HG02938 (cell line): ENCODE results near the gene ZNF200.
"Not testable (repeated sequence)": the region's sequence is repeated elsewhere in the genome, so short reads cannot be mapped to it uniquely, and the experiment has no call there.

Source experiments
- ATAC-seq: cut with Tn5 transposase; IDR thresholded peaks from one replicate; pipeline ENCODE4 v1.9.1; 2021; ENCODE audit warnings: mild to moderate bottlenecking, moderate library complexity; ENCODE audit not compliant: unreplicated experiment

ZNF200 gene

DNA sequence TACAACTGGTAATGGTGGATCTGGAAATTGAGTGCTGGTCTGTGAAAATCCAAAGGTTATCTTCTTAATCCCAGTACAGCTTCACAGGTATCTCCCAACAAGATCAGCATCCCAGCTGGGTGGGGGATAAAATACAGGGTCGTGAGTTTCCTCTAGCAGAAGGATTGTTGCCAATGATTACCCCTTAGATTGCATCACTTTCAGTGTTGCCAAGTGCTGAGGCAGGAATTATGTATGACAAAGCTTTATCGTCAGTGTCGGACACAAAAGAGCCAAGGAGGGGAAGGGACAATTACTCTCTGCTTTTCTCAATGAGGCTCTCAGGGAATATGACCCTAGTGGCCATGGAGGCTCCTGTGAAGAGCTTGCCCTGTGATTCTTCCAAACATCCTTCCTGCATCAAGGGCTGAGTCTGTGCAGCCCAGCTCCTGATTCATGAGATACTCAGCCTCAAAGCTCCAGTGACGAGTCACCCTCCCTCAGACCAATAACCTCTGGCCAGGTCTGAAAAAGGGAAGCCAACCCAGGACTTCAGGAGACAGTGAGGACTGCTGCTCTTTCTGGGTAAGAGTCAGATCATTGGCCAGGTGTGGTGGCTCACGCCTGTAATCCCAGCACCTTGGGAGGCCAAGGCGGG is 31.9 kb downstream of the ZNF200 start:
- ATAC-seq = no peak

DNA sequence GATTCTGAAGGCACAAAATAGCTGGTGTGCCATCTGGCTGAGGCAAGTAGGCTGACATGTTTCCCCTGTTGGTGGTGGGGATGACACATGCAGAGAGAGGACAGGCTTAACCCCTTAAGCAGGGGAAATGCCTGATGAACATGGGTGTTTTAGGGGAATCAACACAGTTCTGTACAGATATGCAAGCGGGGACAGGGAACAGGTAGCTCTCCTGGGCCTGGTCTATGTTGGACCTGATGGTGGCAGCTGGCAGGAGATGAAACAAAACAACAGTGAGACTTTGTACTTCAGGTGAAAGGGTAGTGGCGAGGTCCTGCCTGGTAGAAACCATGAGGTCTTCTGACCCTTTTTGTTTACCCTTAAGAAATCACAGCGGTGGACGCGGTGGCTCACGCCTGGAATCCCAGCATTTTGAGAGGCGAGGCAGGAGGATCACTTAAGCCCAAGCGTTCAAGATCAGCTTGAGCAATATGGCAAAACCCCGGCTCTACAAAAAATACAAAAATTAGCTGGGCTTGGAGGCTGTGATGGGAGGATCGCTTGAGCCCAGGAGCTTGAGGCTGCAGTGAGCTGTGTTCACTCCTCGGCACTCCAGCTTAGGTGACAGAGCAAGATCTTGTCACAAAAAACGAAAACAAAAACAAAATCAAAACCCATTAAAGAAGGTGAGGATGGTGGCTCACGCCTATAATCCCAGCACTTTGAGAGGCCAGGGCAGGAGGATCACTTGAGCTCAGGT is 36.5 kb downstream of the ZNF200 start:
- no peak for ATAC-seq

DNA sequence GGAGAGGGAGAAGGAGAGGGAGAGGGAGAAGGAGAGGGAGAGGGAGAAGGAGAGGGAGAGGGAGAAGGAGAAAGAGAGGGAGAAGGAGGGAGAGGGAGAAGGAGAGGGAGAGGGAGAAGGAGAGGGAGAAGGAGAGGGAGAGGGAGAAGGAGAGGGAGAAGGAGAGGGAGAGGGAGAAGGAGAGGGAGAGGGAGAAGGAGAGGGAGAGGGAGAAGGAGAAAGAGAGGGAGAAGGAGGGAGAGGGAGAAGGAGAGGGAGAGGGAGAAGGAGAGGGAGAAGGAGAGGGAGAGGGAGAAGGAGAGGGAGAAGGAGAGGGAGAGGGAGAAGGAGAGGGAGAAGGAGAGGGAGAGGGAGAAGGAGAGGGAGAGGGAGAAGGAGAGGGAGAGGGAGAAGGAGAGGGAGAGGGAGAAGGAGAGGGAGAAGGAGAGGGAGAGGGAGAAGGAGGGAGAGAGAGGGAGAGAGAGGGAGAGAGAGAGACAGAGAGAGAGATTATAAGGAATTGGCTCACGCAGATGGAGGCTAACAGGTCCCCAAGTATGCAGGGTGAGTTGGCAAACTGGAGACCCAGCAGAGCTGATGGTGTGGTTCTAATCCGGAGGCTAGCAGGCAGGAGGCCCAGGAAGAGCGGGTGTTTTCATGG is 37.1 kb downstream of the ZNF200 start:
- ATAC-seq = not testable (repeated sequence)

DNA sequence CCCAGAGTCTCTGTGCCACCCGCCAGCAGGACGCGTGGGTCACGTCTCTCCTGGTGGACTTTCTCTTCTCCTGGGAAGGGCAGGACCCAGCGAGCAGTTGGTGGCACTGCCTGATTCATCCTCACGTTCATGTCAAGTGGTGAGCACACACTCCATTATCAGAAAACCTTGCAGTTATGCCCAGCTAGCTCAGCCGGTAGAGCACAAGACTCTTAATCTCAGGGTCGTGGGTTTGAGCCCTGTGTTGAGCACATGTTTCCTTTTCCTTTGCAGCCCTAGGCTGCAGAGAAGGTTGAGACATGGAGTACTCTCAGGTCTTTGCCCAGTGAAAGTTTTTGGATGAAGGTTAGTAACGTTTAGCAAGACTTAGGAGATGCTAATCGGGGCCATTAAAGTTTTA is 39.0 kb downstream of the ZNF200 start:
- ATAC-seq = no peak

DNA sequence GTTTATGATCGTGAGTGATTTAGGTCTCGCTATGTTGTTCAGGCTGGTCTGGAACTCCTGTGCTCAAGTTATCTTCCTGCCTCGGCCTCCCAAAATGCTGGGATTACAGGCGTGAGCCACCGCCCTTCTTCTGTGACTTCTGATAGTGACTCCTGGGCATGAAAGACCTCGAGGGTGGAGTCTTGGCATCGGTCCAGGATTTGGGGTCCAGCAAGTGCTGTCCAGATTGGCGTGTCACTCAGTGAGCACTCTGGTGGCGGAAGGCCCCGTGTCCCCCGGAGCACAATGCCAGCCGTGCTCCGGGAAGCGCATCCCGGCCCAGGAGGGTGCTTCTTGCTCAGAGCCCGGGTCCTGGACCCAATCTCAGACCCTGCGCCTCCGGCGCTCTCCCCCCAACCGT is 40.2 kb downstream of the ZNF200 start:
- ATAC-seq = no peak

DNA sequence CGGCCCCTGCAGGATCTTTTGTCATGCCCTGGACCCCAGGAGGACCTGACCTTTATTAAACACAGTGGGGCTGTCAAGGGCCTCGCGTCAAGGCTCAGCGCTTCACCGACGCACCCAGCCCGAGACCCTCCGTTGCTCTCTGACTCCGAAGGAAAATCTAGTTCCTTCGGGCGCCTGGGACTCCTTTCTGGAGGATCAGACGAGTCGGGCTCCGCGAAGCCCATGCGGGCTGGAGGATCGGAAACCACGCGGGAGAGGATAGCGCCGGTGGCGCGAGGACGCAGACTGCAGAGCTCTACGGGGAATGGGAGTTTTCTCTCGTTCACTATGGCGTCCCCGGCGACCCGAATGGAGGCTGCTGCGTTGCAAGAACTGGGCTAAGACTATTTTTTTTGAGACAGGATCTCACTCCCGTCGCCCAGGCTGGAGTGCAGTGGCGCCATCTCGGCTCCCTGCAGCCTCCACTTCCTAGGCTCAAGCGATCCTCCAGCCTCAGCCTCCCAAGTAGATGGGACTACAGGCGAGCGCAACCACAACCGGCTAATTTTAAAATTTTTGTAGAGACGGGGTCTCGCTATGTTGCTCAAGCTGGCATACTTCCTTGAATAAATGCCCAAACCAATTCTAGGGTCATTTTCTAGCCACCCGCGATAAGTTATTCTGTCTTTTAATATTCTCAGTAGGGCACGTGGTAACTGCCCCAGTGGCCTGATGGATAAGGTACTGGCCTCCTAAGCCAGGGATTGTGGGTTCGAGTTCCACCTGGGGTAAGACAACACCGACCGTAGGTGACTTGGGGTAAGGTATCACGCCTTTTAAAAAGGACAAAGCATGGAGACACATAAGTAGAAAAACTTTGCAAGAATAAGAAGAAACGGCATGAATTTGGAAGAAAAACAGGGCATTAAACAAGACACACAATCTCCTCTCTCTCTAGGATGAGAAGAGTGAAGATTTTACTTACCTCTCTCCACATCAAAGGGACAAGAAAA is 41.4 kb downstream of the ZNF200 start:
- ATAC-seq = no peak

DNA sequence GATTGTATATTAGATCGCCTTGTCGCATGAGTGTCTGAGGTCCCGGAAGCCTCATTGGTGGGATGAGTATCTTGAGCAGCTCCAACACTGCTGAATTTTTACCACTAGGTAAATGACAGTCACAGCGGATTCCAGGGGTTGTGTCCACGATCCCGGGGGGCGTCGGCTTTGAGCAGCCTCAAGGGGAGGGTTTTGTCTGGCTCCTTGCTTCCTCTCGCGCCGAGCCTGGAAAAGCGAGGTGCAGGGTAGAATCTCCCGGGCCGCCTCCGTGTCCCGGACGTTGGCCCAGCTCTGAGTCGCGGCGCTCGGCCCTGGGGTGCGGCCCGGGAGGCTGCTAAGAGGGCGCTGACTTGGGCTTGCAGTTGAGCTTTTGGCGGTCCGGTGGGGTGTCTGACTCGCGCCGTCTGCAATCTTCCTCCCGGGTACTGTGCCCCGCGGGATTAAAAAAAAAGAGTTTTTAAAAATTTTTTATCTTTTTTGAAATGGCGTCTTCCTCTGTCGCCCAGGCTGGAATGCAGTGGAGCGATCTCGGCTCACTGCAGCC is 42.4 kb downstream of the ZNF200 start:
- ATAC-seq = no peak

DNA sequence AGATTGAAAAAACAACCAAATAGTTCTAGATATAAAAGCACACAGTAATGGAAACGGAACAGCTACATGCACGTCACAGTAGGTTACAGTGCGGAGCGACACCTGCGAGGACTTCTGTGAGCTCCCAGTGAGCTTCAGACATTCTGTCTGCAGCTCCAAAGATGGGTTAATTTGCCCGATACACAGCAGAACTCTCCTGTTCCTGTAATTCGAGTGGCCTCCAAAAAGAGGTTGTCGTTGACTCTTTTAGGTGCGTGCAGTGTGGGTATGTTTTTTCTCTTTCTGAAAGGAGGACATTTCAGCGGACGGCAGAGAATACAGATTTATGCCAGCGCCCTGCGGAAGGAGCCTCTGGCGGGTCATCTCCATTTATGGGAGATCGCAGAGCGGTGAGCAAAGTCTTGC is 44.0 kb downstream of the ZNF200 start:
- no peak for ATAC-seq

DNA sequence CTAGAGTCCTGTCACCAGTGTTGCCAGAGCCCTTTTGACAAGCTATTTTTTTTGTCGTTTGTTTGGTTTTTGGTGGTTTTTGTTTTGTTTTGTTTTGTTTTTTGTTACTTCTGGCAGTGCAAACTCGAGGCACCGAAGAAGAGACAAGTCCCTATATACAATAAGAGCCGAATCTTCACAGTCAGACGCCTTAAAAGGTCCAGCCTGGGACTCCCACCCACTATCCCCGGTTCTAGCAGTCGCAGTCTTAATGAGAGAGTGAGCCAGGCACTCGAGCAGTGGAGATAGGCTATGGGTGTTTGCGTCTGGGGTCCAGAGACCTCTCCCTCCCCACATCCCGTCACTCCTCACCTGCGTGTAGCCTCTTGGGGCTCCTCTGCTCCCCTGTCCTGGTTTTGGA is 45.1 kb downstream of the ZNF200 start:
- no peak for ATAC-seq

DNA sequence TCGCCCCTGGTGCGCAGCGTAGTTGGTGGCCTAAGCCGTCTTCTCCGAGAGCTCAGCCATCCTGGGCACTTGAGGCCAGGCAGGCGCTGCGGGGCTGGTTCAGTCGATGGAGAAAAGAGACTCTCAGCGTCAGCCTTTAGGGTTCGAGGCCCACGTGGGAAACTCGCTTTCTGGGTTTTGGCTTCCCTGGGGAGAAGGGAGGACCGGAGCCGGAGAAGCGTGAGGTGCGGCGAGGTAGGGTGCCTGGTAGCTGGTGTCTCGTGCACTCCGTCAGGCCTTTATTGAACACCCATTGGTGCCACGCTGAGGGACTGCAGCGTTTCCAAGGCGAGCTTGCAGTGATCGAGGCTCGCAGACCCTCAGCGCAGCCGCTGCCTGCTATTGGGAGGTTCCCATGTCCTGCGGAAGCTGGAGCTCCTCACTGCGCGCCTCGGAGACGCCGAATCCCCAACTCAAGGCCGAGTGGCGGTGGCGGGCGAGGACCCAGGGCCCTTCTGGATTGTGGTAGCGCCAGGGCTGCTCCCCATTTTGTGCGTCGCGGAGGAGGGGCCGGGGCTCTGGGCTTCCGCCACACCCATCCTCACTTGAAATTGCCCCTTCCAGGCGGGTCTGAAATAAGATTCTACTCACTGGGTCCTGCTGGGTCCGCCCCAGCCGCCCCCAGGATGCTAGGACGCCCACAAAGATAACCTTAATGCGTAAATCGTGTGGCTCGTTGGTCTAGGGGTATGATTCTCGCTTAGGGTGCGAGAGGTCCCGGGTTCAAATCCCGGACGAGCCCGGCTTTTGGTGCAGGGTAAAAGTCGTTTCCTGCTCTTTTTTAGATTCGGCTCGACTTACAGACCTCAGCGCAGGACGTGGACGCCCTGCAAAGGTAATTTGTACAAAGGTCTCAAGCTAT is 45.8 kb downstream of the ZNF200 start:
- no peak for ATAC-seq

DNA sequence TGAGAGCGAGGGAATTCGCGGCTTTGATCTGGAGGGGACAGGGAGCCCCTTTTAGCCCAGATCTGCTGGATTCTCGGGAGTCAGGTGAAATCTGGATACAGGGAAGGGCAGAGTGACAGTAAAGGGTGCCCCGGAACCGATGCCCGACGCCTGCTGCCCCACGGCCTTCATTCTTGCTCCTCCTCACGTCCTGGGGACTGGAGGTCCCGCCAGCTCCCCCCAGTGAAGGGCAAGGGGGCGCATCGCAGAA is 46.4 kb downstream of the ZNF200 start:
- ATAC-seq = no peak

DNA sequence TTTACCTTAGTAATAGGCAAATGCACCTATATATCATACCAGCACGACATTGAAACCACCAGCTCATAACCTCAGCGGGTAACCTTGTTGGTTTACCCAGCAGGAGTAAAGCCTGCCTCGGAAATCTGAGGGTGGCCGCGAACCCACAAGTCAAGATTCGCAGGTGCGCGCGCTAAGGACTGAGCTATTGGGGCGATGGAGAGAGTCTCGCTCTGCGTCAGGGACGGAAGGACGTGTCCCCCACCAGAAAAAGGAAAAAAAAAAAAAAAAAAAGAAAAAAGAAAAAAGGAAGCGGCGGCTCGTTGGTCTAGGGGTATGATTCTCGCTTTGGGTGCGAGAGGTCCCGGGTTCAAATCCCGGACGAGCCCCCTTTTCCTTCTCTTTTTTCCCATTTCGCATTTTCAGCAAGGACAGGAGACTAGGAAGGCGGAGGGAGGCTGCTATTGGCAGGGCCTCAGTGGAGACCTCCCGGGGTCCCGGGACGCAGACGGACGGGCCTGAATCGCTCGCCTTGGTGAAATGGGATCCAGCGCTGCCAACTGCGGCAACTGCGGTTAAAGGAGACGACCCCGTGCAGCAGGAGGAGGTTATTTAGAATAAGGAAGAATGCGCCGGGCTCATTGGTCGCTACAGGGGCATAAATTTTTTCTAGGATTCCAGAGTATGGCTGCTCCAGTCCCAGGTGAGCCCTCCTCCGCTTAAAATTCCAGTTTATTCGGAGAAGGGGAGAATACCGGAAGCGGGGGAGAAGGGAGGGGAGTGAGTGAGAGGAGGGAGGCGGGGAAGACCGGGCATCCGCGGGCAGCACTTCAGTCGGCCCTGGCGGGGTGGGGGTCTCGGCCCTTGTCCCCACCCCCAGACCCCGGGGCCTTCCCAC is 46.9 kb downstream of the ZNF200 start, which contains the start of gene OR1F1:
Gene OR1F1, plus strand, starts transcription at position 407 of the 877 bp plus-strand sequence.
- ATAC-seq = no peak

DNA sequence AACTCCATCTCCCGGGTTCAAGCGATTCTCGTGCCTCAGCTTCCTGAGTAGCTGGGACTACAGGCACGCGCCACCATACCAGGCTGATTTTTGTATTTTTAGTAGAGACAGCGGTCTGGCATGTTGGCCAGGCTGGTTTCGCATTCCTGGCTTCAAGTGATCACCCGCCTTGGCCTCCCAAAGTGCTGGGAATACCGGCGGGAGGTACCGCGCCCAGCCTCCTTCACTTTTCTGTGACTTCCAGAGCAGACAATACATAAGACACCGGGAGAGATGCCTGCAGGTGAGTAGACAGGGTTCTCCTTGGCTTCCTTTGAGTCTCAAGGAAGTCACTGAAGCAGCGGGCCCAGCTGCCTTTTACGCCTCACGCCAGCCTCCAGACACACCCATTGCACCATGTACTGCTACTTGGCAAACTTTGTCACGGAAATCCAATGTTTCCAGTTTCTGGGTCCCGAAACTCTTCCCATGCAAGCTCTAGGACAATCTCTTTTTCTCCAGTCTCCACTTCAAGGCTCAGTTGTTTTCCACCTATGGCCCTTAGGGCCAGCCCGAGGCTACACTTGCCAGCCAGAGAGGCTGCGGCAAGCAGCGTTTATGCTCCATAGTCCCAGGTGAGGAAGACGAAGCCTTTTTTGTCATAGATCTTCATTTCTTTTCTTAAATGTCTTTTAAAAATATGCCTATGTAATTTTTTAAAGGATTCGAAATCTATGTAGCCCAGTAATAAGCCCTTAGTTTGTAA is 47.8 kb downstream of the ZNF200 start:
- no peak for ATAC-seq

DNA sequence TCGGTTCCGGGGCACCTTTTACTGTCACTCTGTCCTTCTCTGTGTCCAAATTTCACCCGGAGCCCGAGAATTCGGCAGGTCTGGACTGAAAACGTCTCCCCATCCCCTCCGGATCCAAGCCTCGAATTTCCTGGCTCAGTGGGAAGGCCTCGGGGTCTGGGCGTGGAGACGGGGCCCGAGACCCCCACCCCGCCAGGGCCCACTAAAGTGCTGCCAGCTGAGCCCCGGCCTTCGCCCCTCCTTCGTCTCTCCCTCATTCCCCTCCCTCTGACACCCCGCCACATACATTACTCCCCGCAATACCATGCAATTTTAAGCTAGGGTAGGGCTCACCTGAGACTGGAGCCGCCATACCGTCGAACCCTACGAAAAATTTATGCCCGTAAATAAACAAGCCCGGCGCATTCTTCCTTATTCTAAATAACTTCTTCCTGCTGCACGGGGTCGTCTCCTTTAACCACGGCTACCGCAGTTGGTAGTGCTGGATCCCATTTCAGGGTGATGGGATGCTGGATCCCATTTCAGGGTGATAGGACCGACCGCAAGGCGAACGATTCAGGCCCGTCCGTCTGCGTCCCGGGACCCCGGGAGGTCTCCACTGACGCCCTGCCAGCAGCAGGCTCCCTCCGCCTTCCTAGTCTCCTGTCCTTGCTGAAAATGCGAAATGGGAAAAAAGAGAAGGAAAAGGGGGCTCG is 51.4 kb downstream of the ZNF200 start:
- no peak for ATAC-seq

DNA sequence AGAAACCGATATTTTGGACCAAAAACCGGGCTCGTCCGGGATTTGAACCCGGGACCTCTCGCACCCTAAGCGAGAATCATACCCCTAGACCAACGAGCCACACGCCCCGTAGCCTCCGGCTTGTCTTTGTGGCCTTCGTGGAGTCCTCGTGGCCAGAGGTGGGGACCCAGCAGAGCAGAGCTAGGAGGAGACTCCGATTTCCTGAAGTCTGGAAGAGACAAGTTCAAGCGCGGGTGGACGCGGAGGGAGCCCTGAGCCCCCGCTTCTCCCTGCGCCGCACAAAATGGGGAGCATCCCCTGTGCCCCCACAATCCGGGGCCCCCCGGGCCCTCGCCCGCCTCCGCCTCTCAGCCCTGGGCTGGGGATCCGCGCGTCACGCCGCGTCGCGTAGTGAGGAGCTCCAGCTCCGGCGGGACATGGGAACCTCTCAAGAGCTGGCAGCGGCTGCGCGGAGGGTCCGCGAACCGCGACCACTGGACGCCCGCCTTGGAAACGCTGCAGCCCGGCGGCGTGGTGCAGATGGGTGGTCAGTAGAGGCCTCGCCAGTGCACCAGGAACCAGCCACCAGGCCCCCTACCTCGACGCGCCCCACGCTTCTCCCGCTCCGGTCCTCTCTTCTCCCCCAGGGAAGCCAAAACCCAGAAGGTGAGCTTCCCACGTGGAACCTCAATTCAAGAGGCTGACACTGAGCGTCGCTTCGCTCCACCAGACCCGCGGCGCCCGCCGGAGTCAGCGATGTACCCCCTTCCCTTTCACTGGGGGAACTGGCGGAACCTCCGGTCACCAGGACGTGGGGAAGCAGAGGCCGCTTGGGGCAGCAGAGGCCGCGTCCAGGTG is 52.1 kb downstream of the ZNF200 start:
- ATAC-seq = no peak

DNA sequence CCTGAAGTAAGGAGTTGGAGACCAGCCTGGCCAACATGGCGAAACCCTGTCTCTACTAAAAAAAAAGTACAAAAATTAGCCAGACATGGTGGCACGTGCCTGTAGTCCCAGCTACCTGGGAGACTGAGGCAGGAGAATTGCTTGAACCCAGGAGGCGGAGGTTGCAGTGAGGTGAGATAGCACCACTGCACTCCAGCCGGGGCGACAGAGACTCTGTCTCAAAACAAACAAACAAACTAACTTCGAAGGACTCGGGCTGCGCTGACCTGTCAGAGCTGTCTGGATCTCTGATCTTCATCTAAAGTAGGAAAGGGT is 52.7 kb downstream of the ZNF200 start:
- not testable (repeated sequence) for ATAC-seq

DNA sequence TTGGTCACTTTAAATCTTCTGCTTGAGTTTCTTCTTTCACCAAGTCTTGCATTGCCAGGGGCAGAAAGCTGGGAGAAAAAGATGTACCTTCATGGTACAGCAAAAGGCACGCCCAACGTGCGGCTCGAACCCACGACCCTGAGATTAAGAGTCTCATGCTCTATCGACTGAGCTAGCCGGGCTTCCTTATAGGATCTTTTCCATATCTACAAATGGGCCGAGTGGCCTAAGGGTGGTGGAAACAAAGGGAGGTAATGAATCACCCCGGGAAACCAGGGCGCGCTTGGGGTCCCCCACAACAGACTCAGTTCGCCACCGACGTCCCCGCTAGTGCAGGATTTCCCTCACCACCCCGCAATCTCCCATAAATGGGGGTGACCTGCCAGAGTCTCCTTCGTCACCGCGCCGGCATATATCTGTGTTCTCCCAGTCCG is 54.5 kb downstream of the ZNF200 start:
- no peak for ATAC-seq
